ENCODE measurements around the gene NEU2.
"Not testable (repeated sequence)": the region's sequence is repeated elsewhere in the genome, so short reads cannot be mapped to it uniquely, and the experiment has no call there.

The NEU2 gene

GRCh38 chr2:233059797-233060500 lies 27.5 kb downstream of the NEU2 start, which contains the start of gene INPP5D:
TSS of gene INPP5D (plus strand) at chr2:233060342. CDS start at chr2:233060479, 137 bp downstream.
- peak; percentile 56 for DNase-seq

GRCh38 chr2:233060501-233060979 lies 28.1 kb downstream of the NEU2 start:
- no peak for DNase-seq

- DNase-seq, result no peak
Observed at GRCh38 chr2:233060980-233061590, 28.6 kb downstream of the NEU2 start.

GRCh38 chr2:233061591-233062450 lies 29.3 kb downstream of the NEU2 start:
- DNase-seq, result no peak

GRCh38 chr2:233062451-233062850 lies 30.0 kb downstream of the NEU2 start:
- DNase-seq, result no peak

- no peak for DNase-seq
Observed at GRCh38 chr2:233062946-233063268, 30.4 kb downstream of the NEU2 start.

GRCh38 chr2:233063269-233063975 lies 30.9 kb downstream of the NEU2 start:
- DNase-seq, result no peak

- DNase-seq, result no peak
Observed at GRCh38 chr2:233063976-233064411, 31.5 kb downstream of the NEU2 start.

GRCh38 chr2:233064530-233065199 lies 32.2 kb downstream of the NEU2 start:
- DNase-seq, result no peak

GRCh38 chr2:233065200-233065589 lies 32.7 kb downstream of the NEU2 start:
- DNase-seq, result not testable (repeated sequence)

GRCh38 chr2:233065954-233066470 lies 33.5 kb downstream of the NEU2 start:
- no peak for DNase-seq

GRCh38 chr2:233068762-233069418 lies 36.4 kb downstream of the NEU2 start:
- no peak for DNase-seq

- DNase-seq, result no peak
Observed at GRCh38 chr2:233072838-233073237, 40.4 kb downstream of the NEU2 start.

GRCh38 chr2:233074106-233074505 lies 41.6 kb downstream of the NEU2 start:
- no peak for DNase-seq

- no peak for DNase-seq
Observed at GRCh38 chr2:233075141-233075965, 42.9 kb downstream of the NEU2 start.

- no peak for DNase-seq
Observed at GRCh38 chr2:233075966-233076339, 43.5 kb downstream of the NEU2 start.

GRCh38 chr2:233076749-233077148 lies 44.3 kb downstream of the NEU2 start:
- DNase-seq, result no peak

GRCh38 chr2:233079473-233079877 lies 47.0 kb downstream of the NEU2 start:
- no peak for DNase-seq

GRCh38 chr2:233079953-233080835 lies 47.7 kb downstream of the NEU2 start:
- no peak for DNase-seq

GRCh38 chr2:233080836-233081229 lies 48.4 kb downstream of the NEU2 start:
- no peak for DNase-seq

Measured in activated T-cell treated with anti-CD3 and anti-CD28 coated beads for 4 hours (primary cell).